Kidney glomerular epithelial cell (primary cell): ENCODE results near the gene FEZ2.

ENCODE experiments used
- DNase-seq: peaks from one replicate; lab custom pipeline; 2025; lab: John Stamatoyannopoulos, UW

The FEZ2 gene

GRCh38 chr2:36530178-36530982, 67.6 kb downstream of the FEZ2 start:
- DNase-seq, result no peak

- DNase-seq, result no peak
These were observed 69.1 kb downstream of the FEZ2 start for GRCh38 chr2:36528766-36529392.

- no peak for DNase-seq
These were observed 69.7 kb downstream of the FEZ2 start for GRCh38 chr2:36528274-36528673.

GRCh38 chr2:36526226-36526625, 71.7 kb downstream of the FEZ2 start:
- no peak for DNase-seq

GRCh38 chr2:36525245-36525644, 72.7 kb downstream of the FEZ2 start:
- no peak for DNase-seq

- DNase-seq, result no peak
These were observed 74.8 kb downstream of the FEZ2 start for GRCh38 chr2:36523153-36523552.

- no peak for DNase-seq
These were observed 77.5 kb downstream of the FEZ2 start for GRCh38 chr2:36520431-36520830.

GRCh38 chr2:36516136-36516870, 81.7 kb downstream of the FEZ2 start:
- DNase-seq, result peak; percentile 23

GRCh38 chr2:36515538-36515937, 82.4 kb downstream of the FEZ2 start:
- no peak for DNase-seq

GRCh38 chr2:36513661-36514060, 84.3 kb downstream of the FEZ2 start:
- DNase-seq, result no peak

- DNase-seq, result no peak
These were observed 85.3 kb downstream of the FEZ2 start for GRCh38 chr2:36512705-36513104.

GRCh38 chr2:36511858-36512603, 85.9 kb downstream of the FEZ2 start:
- DNase-seq, result no peak

GRCh38 chr2:36509075-36509474, 88.9 kb downstream of the FEZ2 start:
- DNase-seq, result no peak

- peak; percentile 44 for DNase-seq
These were observed 90.6 kb downstream of the FEZ2 start for GRCh38 chr2:36507408-36507812.
